ENCODE results near the gene TRIM29.

Gene TRIM29

DNA sequence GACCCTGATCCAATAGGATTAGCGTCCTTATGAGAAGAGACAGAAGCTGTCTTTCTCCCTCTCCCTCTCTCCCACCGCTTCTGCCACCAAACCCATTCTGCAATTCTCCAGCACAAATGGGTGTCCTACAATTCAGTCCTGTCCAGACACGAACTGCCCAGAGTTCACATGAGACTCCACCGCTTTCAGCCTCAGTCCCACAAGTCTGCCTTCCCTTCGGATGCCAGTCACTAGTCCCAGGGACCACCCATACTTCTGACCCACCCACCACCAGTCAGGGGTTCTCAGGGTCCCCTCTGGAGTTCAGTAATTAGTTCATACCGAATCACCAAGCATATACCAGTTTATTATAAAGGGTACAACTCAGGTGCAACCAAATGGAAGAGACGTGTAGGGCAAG lies 73.6 kb downstream of the TRIM29 start:
- H3K4me3 ChIP-seq (replicated peaks in 1 of 2; ENCODE audit: low read depth in 2 of 2, low read length in 2 of 2): no peak overlapping the region
- TF ChIP-seq, protein P1, sequence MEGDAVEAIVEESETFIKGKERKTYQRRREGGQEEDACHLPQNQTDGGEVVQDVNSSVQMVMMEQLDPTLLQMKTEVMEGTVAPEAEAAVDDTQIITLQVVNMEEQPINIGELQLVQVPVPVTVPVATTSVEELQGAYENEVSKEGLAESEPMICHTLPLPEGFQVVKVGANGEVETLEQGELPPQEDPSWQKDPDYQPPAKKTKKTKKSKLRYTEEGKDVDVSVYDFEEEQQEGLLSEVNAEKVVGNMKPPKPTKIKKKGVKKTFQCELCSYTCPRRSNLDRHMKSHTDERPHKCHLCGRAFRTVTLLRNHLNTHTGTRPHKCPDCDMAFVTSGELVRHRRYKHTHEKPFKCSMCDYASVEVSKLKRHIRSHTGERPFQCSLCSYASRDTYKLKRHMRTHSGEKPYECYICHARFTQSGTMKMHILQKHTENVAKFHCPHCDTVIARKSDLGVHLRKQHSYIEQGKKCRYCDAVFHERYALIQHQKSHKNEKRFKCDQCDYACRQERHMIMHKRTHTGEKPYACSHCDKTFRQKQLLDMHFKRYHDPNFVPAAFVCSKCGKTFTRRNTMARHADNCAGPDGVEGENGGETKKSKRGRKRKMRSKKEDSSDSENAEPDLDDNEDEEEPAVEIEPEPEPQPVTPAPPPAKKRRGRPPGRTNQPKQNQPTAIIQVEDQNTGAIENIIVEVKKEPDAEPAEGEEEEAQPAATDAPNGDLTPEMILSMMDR (IDR thresholded peaks at IDR 0.05; ENCODE audit: low read depth, low read length): no peak
- no peak for DNase-seq (ENCODE audit: low read depth in 2 of 2)

DNA sequence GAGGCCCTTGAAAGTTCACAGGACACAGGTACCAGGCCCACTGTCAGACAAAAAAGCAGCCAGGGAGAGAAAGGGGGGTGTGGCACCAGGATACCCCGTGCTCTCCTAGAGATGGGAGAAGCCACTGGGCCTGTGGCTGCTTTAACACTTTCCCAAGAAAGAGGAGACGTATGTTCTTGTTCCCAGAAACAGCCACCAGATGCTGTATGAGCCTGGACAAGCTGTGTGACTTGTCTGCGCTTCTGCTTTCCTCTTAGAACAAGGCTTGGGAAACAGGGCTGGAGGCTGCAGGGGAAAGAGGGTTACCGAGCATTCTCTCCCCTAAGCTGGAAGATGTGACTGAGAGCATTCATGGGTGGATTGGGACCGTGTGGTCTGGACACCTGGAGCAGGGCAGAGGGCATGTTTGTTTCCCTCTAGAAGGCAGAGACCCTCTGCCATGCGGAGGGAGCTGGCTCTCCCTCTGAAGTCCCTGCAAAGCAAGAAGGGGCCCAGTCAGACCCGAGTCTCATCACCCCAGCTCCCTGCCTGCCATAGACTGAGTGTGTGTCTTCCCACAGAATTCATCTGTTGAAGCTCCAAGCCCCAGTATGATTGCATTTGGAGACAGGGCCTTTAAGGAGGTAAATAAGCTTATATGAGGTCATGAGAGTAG lies 74.1 kb downstream of the TRIM29 start:
- no peak for DNase-seq (ENCODE audit: low read depth in 2 of 2)
- TF ChIP-seq, protein P1 (IDR thresholded peaks at IDR 0.05; ENCODE audit: low read depth, low read length): no peak
- no peak overlapping the region for H3K4me3 ChIP-seq (replicated peaks in 1 of 2; ENCODE audit: low read depth in 2 of 2, low read length in 2 of 2)

DNA sequence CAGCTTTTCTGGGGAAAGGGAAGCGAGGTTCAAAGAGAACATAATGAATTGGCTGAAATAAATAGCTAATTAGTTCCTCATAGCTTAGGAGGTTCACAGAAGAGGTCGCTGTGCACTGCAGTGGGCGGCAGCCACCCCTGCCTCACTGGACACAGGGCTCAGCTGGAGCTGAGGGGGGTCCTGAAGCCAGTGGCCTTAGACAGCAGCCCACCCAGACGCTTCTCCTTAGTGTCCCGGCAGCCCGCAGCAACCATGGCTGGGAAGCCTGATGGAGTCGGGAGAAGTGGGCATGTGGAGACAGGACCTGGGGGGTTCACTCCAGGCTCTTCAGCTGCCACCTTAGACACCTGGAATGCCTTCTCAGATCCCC lies 75.4 kb downstream of the TRIM29 start:
- TF ChIP-seq, protein P1 (IDR thresholded peaks at IDR 0.05; ENCODE audit: low read depth, low read length): no peak
- no peak for DNase-seq (ENCODE audit: low read depth in 2 of 2)
- no peak overlapping the region for H3K4me3 ChIP-seq (replicated peaks in 1 of 2; ENCODE audit: low read depth in 2 of 2, low read length in 2 of 2)

DNA sequence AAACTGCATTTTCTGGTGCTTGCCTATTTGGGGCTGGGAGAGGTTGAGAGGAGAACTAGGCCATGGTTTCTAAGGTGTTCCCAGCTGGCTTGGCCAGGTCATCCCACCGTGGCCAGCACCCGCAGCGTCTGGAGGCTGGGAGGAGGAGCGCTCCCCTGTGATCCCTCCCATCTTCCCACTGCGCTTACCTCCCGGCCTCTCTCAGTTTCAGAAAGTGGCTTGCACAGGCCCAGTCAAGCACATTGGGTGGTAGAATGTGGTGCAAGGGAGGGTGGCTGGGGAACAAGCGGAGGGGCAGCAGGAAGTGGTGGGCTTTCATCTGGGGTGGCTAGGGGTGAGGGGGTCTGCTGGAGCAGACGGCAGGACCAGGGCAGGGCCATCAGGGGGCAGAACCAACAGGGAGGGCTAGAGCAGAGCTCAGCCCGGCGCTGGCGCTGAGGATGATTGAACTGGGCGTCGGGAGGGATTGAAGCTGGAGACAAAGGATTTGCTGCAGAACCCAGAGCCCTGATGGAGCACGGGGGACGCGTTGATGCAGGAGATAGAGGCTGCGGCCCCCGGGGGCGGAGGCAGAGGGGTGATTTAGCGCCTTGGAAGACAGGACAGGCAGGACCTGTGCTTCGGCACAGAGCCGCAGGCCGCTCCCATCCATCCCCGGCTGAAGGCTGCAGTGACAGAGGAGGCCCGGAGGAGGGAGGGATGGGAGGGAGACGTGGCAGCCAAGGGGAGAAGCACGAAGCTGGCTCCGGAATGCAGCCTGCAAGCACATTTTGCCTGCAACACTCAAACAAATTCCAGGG lies 76.0 kb downstream of the TRIM29 start:
- TF ChIP-seq, protein P1 (IDR thresholded peaks at IDR 0.05; ENCODE audit: low read depth, low read length): no peak
- DNase-seq (ENCODE audit: low read depth in 2 of 2): no peak
- H3K4me3 ChIP-seq (replicated peaks in 1 of 2; ENCODE audit: low read depth in 2 of 2, low read length in 2 of 2): no peak overlapping the region
